Measurements from ENCODE around the gene HEXD. TPM values are rescaled to one million over a fixed set of nuclear protein-coding genes. Genes with fewer than 3 reads are reported as not detected.
"Not testable (repeated sequence)": the region's sequence is repeated elsewhere in the genome, so short reads cannot be mapped to it uniquely, and the experiment has no call there.

HEXD gene
- total RNA-seq (10 to 100 TPM; 13.6 to 24.4 (median 18.7) TPM), polyA plus RNA-seq (22.5 TPM)
- long read RNA-seq, donor 1, transcript HEXDC-201 (13 exons, 1,853 nt): major isoform, 14 of 51 reads
- long read RNA-seq, donor 1, partial matches to known transcripts: 13 of 51 reads
- long read RNA-seq, donor 1, other reads (novel, unspliced or antisense): 22 of 51 reads
- long read RNA-seq, donor 2, transcript HEXDC-201 (13 exons, 1,853 nt): major isoform, 10 of 22 reads
- long read RNA-seq, donor 2, partial matches to known transcripts: 5 of 22 reads
- long read RNA-seq, donor 2, other reads (novel, unspliced or antisense): 7 of 22 reads
- long read RNA-seq, donor 3, partial matches to known transcripts: 10 of 18 reads
- long read RNA-seq, donor 3, other reads (novel, unspliced or antisense): 7 of 18 reads
- long read RNA-seq, donor 4, transcript HEXDC-201 (13 exons, 1,853 nt): major isoform, 7 of 36 reads
- long read RNA-seq, donor 4, partial matches to known transcripts: 8 of 36 reads
- long read RNA-seq, donor 4, other reads (novel, unspliced or antisense): 17 of 36 reads

DNA sequence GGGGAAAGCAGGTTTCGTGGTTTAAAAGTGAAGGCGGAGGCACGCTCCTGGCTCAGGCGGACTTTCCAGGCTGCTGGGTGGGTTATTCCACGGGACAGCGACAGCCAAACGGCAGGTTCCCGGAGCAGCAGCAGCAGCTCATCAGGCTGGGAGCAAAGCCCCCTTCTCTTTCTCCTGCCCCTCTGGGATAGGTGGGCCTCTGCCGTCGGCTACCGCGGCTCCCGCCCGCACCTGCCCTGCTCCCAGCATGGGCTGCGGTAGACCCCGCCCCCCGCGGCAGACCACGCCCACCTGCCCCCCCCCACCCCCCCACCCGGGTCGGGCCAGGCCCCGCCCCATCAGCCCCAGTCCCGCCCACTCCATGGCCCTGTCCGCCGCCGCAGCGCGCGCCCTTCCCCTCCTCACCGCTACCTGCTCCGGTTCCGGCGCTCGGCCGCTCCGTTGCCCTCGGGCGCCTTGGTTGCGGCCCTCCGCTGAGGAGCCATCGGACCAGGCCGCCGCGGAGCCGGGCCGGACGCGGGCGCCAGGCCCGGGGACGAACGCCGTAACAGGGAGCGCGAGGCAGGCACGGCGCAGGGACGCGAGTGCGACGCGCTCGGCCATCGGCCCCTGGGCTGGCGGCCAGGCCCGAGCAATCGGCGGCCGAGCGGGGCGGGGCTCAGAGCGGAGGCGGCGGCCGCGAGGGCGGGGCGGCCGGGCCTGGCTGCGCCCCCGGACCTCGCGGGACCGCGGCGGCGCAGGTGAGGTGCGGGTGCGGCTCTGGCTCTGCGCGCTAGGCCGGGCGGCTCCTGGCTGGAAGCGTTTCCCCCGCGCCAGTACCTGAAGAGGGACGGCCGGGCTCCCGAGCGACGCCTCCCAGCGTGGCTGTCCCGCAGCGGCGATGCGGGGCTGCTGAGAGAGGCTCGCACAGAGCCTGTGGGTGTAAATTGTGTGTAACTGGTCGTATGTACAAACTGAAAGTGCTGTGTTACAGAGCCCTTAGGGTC, at the start of gene HEXD, which contains the start of gene OGFOD3:
TSS of gene HEXD (plus strand) at position 347 of the 986 bp plus-strand sequence. CDS start 1,453 bp downstream, outside the sequence.
TSS of gene OGFOD3 (minus strand) at position 586 of the 986 bp plus-strand sequence. CDS start at position 485, 101 bp downstream.
- intact Hi-C loops (cut with DNase I): loop anchor here in 2 of 4 donors (5.0 to 10.0 kb wide), 2 partner anchors 63 to 66 kb away; partner anchors contain the start of gene TEX19 (in 1 of the 2)
- WGBS: 1% methylated on average over 108 of the region's 108 CpGs
- ATAC-seq (peak; percentile 94 to 95), DNase-seq (peak; percentile 84 to 95 (median 94))
- Histone ChIP-seq H3K4me1 (ENCODE audit: control insufficient read depth, insufficient read depth, low read length) (peaks cover 3% of the 10 kb centered on the region), H3K9me3 (ENCODE audit: control insufficient read depth, low read length) (no peaks in the 10 kb centered on the region), H3K27ac (ENCODE audit: low read length) (peak within 1 kb of the TSS; percentile 83), H3K4me3 (ENCODE audit: low read length) (peak within 1 kb of the TSS; percentile 68), H3K27me3 (ENCODE audit: control insufficient read depth, insufficient read depth) (no peaks in the 10 kb centered on the region)

DNA sequence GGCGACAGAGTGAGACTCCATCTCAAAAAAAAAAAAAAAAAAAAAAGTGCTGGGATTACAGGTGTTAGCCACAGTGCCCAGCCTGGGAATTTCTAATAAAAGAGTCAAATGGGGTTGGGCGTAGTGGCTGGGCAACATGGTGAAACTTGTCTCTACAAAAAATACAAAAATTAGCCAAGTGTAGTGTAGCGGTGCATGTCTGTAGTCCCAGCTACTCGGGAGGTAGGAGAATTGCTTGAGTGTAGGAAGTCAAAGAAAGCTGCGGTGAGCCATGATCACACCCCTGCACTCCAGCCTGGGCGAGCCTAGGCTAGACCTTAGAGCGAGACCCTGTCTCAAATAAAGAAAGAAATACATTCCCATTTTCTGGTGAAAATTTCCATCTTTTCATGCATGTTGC, 48.9 kb upstream of the HEXD start:
- DNase-seq: no peak
- no peak overlapping the region for H3K4me3 ChIP-seq (ENCODE audit: low read length)
- H3K27me3 ChIP-seq (ENCODE audit: control insufficient read depth, insufficient read depth): no peaks in the 10 kb centered on the region
- 93% methylated on average over 6 of the region's 7 CpGs for WGBS
- H3K4me1 ChIP-seq (ENCODE audit: control insufficient read depth, insufficient read depth, low read length): no peaks in the 10 kb centered on the region
- no peak for ATAC-seq
- intact Hi-C loops (cut with DNase I): no loop called here
- H3K27ac ChIP-seq (ENCODE audit: low read length): no peak overlapping the region
- no peaks in the 10 kb centered on the region for H3K9me3 ChIP-seq (ENCODE audit: control insufficient read depth, low read length)

DNA sequence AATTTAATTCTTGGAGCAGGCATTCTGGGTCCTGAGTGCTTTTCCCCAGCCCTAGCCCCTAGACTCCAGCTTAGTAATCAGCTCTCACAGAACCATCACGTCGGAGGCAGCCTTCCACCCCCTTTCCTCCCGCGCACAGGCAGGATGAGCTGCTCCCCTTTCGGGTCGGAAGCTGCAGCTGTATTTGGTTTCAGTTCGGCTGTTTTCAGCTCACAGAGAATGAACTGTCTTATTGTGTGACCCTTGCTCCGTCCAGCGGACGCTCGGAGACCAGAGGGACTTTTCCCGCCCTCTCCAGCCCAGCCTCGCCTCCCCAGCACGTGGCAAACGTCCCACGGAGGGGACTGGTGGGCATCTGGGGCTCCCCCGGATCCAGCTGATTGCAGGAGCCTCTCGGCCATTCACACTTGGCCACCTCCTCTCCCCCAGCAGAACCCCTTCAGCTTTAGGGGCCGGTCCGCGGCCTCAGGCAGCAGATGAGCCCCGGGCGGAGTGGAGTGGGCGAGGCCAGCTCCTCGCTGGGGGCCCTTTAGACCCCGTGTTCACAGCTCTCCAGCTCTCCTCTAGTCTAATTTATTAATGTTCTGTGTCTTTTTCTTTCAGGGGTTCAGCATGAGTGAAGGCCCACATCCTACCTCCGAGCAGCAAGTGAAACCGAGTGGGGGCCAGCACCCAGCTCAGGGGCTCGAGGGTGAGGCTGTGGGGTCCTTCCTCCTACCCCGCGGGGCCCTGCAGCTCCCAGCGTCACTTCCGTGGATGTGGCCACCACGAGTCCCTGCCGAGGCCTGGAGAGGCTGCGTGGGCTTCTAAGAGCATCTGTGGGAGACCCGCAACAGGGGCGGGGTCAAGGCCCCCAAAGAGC, 47.4 kb upstream of the HEXD start:
- WGBS: 38% methylated on average over 38 of the region's 38 CpGs
- intact Hi-C loops (cut with DNase I): no loop called here
- H3K27ac ChIP-seq (ENCODE audit: low read length): no peak overlapping the region
- DNase-seq (peak in 2 of 3 donors; percentile 29 to 35), ATAC-seq (no peak)
- no peaks in the 10 kb centered on the region for H3K4me1 ChIP-seq (ENCODE audit: control insufficient read depth, insufficient read depth, low read length)
- H3K27me3 ChIP-seq (ENCODE audit: control insufficient read depth, insufficient read depth): no peaks in the 10 kb centered on the region
- H3K9me3 ChIP-seq (ENCODE audit: control insufficient read depth, low read length): no peaks in the 10 kb centered on the region
- peak overlapping the region; percentile 34 for H3K4me3 ChIP-seq (ENCODE audit: low read length)

DNA sequence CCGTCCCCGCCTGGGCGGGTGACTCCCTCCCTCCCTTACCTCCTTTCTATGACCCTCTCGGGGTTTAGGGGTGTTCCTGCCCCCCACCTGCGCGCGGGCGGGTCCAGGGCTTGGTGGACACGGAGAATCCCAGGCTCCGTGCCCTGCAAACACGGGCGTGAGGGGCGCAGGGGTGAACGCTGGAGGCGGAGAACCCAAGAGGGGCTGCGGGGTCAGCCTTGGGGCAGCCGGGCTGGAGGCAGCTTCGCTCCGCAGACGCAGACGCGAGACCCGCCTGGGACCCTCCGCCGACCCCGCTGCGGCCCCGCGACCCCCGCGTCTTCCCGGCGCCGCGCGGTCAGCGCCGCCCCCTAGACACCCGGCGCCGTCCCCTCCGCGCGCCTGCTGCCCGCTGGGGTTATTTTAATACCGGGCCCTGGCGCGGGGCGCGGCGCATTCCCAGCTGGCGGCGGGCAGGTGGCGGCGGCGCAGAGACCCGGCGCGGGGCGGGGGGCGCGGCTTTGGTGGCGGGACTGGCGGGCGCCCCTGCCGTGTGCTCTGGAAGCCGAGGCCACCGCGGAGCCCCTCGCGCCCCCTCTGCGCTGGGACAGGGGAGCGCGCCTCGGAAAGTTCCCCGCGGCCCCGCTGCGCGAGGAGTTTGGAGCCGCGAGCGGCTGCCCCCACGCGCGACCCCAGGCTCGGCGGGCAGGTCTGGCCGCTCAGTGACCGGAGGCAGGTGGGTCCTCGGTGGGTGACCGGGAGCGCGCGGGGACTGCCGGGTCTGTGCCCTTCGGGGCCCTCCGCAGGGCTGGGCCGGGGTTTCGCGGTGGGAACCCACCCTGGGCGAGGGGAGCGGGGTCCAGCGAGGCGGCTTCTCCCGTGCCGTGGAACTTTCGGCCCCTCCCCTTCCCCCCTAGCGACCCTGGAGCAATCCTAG, 46.6 kb upstream of the HEXD start, which contains the start of gene UTS2R:
TSS of gene UTS2R (plus strand) at position 433 of the 916 bp plus-strand sequence. CDS start 2,560 bp downstream, outside the sequence.
- no peaks in the 10 kb centered on the region for H3K4me1 ChIP-seq (ENCODE audit: control insufficient read depth, insufficient read depth, low read length)
- WGBS: 5% methylated on average over 109 of the region's 109 CpGs

DNA sequence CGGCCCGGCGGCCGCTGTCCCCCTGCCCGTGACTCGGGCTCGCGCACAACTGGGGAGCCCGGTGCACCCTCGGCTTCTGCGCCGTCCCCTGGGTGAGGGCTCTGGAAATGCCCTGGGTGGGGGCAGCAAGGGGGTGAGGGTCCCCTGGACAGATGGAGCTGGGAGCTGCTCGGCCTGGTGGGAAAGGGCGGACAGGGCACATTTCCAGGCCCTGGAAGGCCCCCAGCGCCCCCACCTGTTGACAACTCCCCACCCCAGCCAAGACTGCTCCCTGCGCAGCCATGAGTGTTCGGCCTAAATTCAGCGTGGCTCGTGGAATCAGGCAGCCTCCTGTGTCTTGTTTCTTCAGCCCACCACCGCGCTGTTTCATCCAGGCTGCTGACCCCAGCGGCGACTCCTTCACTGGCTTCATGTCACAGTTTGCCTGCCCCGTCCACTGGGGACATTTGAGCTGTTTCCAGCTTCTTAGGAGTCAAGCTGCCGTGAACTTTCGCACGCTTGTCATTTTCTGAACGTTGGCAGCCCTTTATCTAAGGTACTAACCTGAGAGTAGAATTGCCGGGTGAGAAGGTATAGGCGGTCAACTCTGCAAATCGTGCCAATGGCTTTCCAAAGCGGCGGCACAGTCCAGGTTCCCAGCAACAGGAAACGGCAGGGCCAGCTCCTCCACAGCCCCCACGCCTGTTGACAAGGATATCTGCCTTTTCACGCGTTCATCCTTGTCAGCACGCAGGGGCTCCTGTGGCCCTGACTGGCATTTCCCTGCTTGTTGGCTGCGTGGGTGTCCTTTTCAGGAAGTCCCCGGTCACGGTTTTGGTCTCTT, 45.7 kb upstream of the HEXD start:
- intact Hi-C loops (cut with DNase I): no loop called here
- H3K27me3 ChIP-seq (ENCODE audit: control insufficient read depth, insufficient read depth): no peaks in the 10 kb centered on the region
- no peak overlapping the region for H3K27ac ChIP-seq (ENCODE audit: low read length)
- H3K9me3 ChIP-seq (ENCODE audit: control insufficient read depth, low read length): no peaks in the 10 kb centered on the region
- no peaks in the 10 kb centered on the region for H3K4me1 ChIP-seq (ENCODE audit: control insufficient read depth, insufficient read depth, low read length)
- ATAC-seq: peak; percentile 38 to 41
- DNase-seq: peak in 2 of 3 donors; percentile 63 to 75
- 16% methylated on average over 41 of the region's 41 CpGs for WGBS
- H3K4me3 ChIP-seq (ENCODE audit: low read length): peak overlapping the region; percentile 49

More for the DNA sequence above, 46.6 kb upstream of the HEXD start, which contains the start of gene UTS2R:
- intact Hi-C loops (cut with DNase I): no loop called here
- ATAC-seq (peak in 1 of 2 donors; percentile 7), DNase-seq (peak in 2 of 3 donors; percentile 43 to 66)
- H3K4me3 ChIP-seq (ENCODE audit: low read length): peak within 1 kb of the TSS; percentile 49
- H3K9me3 ChIP-seq (ENCODE audit: control insufficient read depth, low read length): no peaks in the 10 kb centered on the region
- no peaks in the 10 kb centered on the region for H3K27me3 ChIP-seq (ENCODE audit: control insufficient read depth, insufficient read depth)
- H3K27ac ChIP-seq (ENCODE audit: low read length): no peak within 1 kb of the TSS

DNA sequence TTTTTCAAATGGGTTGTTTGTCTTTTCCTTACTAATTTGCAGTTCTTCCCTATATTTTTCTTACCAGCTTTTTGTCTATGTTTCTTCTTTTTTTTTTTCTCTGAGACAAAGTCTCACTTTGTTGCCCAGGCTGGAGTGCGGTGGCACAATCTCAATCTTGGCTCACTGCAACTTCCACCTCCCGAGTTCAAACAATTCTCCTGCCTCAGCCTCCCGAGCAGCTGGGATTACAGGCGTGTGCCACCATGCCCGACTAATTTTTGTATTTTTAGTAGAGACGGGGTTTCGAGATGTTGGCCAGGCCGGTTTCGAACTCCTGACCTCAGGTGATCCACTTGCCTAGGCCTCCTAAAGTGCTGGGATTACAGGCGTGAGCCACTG, 45.1 kb upstream of the HEXD start:
- H3K27me3 ChIP-seq (ENCODE audit: control insufficient read depth, insufficient read depth); H3K4me3 ChIP-seq (ENCODE audit: low read length); H3K4me1 ChIP-seq (ENCODE audit: control insufficient read depth, insufficient read depth, low read length); ATAC-seq; H3K9me3 ChIP-seq (ENCODE audit: control insufficient read depth, low read length); H3K27ac ChIP-seq (ENCODE audit: low read length); intact Hi-C loops (cut with DNase I): not testable (repeated sequence)
- peak in 1 of 3 donors; percentile 7 for DNase-seq
- 77% methylated on average over 10 of the region's 10 CpGs for WGBS

DNA sequence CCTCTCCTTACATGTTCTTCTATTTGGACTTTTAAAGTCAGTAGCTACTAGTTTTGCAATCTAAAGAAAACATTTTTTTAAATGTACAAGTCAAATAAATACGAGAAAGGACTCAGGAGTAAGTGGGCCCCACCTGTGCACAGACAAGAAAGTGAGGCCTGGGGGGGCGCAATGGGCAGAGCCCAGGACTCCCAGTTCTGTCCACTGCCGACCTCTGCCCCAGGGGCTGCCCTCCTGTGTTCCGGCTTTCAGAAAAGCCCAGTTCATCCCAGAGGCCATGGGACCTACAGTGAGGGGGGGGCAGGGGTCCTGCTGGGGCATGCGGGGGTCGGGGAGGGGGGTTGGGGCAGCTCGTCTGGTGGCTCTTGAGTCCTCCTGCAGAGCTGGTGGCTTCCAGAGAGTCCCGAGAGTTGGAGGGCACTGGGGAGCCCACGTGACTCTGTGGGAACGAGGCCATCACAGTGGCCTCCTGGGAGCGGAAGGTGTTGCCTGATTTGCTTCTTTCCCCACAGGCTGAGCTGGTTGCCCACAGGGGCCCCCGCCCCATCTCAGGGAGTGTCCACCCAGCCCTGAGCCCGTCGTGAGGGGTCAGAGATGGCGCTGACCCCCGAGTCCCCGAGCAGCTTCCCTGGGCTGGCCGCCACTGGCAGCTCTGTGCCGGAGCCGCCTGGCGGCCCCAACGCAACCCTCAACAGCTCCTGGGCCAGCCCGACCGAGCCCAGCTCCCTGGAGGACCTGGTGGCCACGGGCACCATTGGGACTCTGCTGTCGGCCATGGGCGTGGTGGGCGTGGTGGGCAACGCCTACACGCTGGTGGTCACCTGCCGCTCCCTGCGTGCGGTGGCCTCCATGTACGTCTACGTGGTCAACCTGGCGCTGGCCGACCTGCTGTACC, 44.2 kb upstream of the HEXD start:
- ATAC-seq: peak in 1 of 2 donors; percentile 42
- H3K4me1 ChIP-seq (ENCODE audit: control insufficient read depth, insufficient read depth, low read length): no peaks in the 10 kb centered on the region
- intact Hi-C loops (cut with DNase I): no loop called here
- peak in 1 of 3 donors; percentile 74 for DNase-seq
- WGBS: 80% methylated on average over 37 of the region's 37 CpGs
- no peak overlapping the region for H3K4me3 ChIP-seq (ENCODE audit: low read length)
- H3K27ac ChIP-seq (ENCODE audit: low read length): no peak overlapping the region
- H3K27me3 ChIP-seq (ENCODE audit: control insufficient read depth, insufficient read depth): no peaks in the 10 kb centered on the region
- no peaks in the 10 kb centered on the region for H3K9me3 ChIP-seq (ENCODE audit: control insufficient read depth, low read length)

DNA sequence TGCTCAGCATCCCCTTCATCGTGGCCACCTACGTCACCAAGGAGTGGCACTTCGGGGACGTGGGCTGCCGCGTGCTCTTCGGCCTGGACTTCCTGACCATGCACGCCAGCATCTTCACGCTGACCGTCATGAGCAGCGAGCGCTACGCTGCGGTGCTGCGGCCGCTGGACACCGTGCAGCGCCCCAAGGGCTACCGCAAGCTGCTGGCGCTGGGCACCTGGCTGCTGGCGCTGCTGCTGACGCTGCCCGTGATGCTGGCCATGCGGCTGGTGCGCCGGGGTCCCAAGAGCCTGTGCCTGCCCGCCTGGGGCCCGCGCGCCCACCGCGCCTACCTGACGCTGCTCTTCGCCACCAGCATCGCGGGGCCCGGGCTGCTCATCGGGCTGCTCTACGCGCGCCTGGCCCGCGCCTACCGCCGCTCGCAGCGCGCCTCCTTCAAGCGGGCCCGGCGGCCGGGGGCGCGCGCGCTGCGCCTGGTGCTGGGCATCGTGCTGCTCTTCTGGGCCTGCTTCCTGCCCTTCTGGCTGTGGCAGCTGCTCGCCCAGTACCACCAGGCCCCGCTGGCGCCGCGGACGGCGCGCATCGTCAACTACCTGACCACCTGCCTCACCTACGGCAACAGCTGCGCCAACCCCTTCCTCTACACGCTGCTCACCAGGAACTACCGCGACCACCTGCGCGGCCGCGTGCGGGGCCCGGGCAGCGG, 43.4 kb upstream of the HEXD start:
- peak in 1 of 3 donors; percentile 58 for DNase-seq

More for the DNA sequence above, 43.4 kb upstream of the HEXD start:
- H3K9me3 ChIP-seq (ENCODE audit: control insufficient read depth, low read length): no peaks in the 10 kb centered on the region
- no peak for ATAC-seq
- no peak overlapping the region for H3K4me3 ChIP-seq (ENCODE audit: low read length)
- H3K27me3 ChIP-seq (ENCODE audit: control insufficient read depth, insufficient read depth): no peaks in the 10 kb centered on the region
- WGBS: 50% methylated on average over 79 of the region's 79 CpGs
- intact Hi-C loops (cut with DNase I): no loop called here
- H3K4me1 ChIP-seq (ENCODE audit: control insufficient read depth, insufficient read depth, low read length): no peaks in the 10 kb centered on the region
- H3K27ac ChIP-seq (ENCODE audit: low read length): no peak overlapping the region
